Amniotic stem cell (primary cell): ENCODE data around the gene STYXL2.

Experiments used
- DNase-seq: peaks from one replicate; lab custom pipeline; 2025; lab: John Stamatoyannopoulos, UW

STYXL2 gene

GRCh38 chr1:167110586-167110985 lies 16.7 kb downstream of the STYXL2 start:
- DNase-seq = no peak

- DNase-seq = no peak
Observed at GRCh38 chr1:167111868-167112709, 18.2 kb downstream of the STYXL2 start.

- no peak for DNase-seq
Observed at GRCh38 chr1:167114725-167115124, 20.9 kb downstream of the STYXL2 start.

GRCh38 chr1:167115655-167116054 lies 21.8 kb downstream of the STYXL2 start:
- no peak for DNase-seq

- DNase-seq = no peak
Observed at GRCh38 chr1:167116174-167116573, 22.3 kb downstream of the STYXL2 start.

GRCh38 chr1:167117225-167117624 lies 23.4 kb downstream of the STYXL2 start:
- no peak for DNase-seq

- no peak for DNase-seq
Observed at GRCh38 chr1:167118188-167118587, 24.3 kb downstream of the STYXL2 start.

- no peak for DNase-seq
Observed at GRCh38 chr1:167119696-167120095, 25.8 kb downstream of the STYXL2 start.

GRCh38 chr1:167120899-167121298 lies 27.0 kb downstream of the STYXL2 start:
- no peak for DNase-seq

- DNase-seq = no peak
Observed at GRCh38 chr1:167121375-167122120, 27.7 kb downstream of the STYXL2 start.

- DNase-seq = no peak
Observed at GRCh38 chr1:167122121-167122480, 28.2 kb downstream of the STYXL2 start.

GRCh38 chr1:167122568-167122967 lies 28.7 kb downstream of the STYXL2 start:
- no peak for DNase-seq

GRCh38 chr1:167126317-167126716 lies 32.4 kb downstream of the STYXL2 start:
- DNase-seq = no peak

- no peak for DNase-seq
Observed at GRCh38 chr1:167126811-167127210, 32.9 kb downstream of the STYXL2 start.

- DNase-seq = no peak
Observed at GRCh38 chr1:167127236-167127635, 33.4 kb downstream of the STYXL2 start.

GRCh38 chr1:167127661-167128060 lies 33.8 kb downstream of the STYXL2 start:
- no peak for DNase-seq

GRCh38 chr1:167128261-167129227 lies 34.7 kb downstream of the STYXL2 start:
- no peak for DNase-seq

- no peak for DNase-seq
Observed at GRCh38 chr1:167130829-167131510, 37.1 kb downstream of the STYXL2 start.

- DNase-seq = no peak
Observed at GRCh38 chr1:167132301-167133010, 38.6 kb downstream of the STYXL2 start.

- no peak for DNase-seq
Observed at GRCh38 chr1:167135281-167135840, 41.5 kb downstream of the STYXL2 start.

GRCh38 chr1:167136191-167136614 lies 42.3 kb downstream of the STYXL2 start:
- no peak for DNase-seq
